Measurements from ENCODE around the gene CFAP100.

The CFAP100 gene

GRCh38 chr3:126436826-126437717 lies 42.4 kb downstream of the CFAP100 start:
- Histone ChIP-seq H3K27me3 (ENCODE audit: low read depth) (no peaks in the 10 kb centered on the region), H3K4me1 (no peaks in the 10 kb centered on the region), H3K36me3 (replicated peaks) (no peaks in the 10 kb centered on the region), H3K9me3 (no peaks in the 10 kb centered on the region), H3K4me3 (no peak overlapping the region)
- no peak for DNase-seq (ENCODE audit: low spot score in 2 of 2)
- in situ Hi-C loops (cut with MboI; ENCODE audit: low sequenced_read_pairs) = no loop called here

- H3K4me3 ChIP-seq = no peak overlapping the region
- no peak for DNase-seq (ENCODE audit: low spot score in 2 of 2)
- H3K9me3 ChIP-seq = no peaks in the 10 kb centered on the region
- in situ Hi-C loops (cut with MboI; ENCODE audit: low sequenced_read_pairs) = no loop called here
- H3K27me3 ChIP-seq (ENCODE audit: low read depth) = no peaks in the 10 kb centered on the region
- H3K4me1 ChIP-seq = no peaks in the 10 kb centered on the region
- H3K36me3 ChIP-seq (replicated peaks) = no peaks in the 10 kb centered on the region
These were observed 43.5 kb downstream of the CFAP100 start for GRCh38 chr3:126438186-126438585.

GRCh38 chr3:126438746-126439145 lies 44.0 kb downstream of the CFAP100 start:
- in situ Hi-C loops (cut with MboI; ENCODE audit: low sequenced_read_pairs) = no loop called here
- H3K27me3 ChIP-seq (ENCODE audit: low read depth) = no peaks in the 10 kb centered on the region
- H3K9me3 ChIP-seq = no peaks in the 10 kb centered on the region
- DNase-seq (ENCODE audit: low spot score in 2 of 2) = no peak
- H3K4me3 ChIP-seq = no peak overlapping the region
- H3K4me1 ChIP-seq = no peaks in the 10 kb centered on the region
- H3K36me3 ChIP-seq (replicated peaks) = no peaks in the 10 kb centered on the region

- Histone ChIP-seq H3K4me3 (no peak overlapping the region), H3K4me1 (no peaks in the 10 kb centered on the region), H3K9me3 (no peaks in the 10 kb centered on the region), H3K36me3 (replicated peaks) (no peaks in the 10 kb centered on the region), H3K27me3 (ENCODE audit: low read depth) (no peaks in the 10 kb centered on the region)
- no peak for DNase-seq (ENCODE audit: low spot score in 2 of 2)
- in situ Hi-C loops (cut with MboI; ENCODE audit: low sequenced_read_pairs) = no loop called here
These were observed 44.7 kb downstream of the CFAP100 start for GRCh38 chr3:126439346-126439967.

- H3K27me3 ChIP-seq (ENCODE audit: low read depth) = no peaks in the 10 kb centered on the region
- H3K4me1 ChIP-seq = no peaks in the 10 kb centered on the region
These were observed 45.4 kb downstream of the CFAP100 start for GRCh38 chr3:126439968-126440708.

GRCh38 chr3:126440709-126440995 lies 45.9 kb downstream of the CFAP100 start:
- no peak for DNase-seq (ENCODE audit: low spot score in 2 of 2)
- Histone ChIP-seq H3K9me3 (no peaks in the 10 kb centered on the region), H3K36me3 (replicated peaks) (no peaks in the 10 kb centered on the region), H3K4me3 (no peak overlapping the region), H3K4me1 (no peaks in the 10 kb centered on the region), H3K27me3 (ENCODE audit: low read depth) (no peaks in the 10 kb centered on the region)
- in situ Hi-C loops (cut with MboI; ENCODE audit: low sequenced_read_pairs) = no loop called here

More at GRCh38 chr3:126439968-126440708, 45.4 kb downstream of the CFAP100 start:
- H3K4me3 ChIP-seq = no peak overlapping the region
- no peak for DNase-seq (ENCODE audit: low spot score in 2 of 2)
- in situ Hi-C loops (cut with MboI; ENCODE audit: low sequenced_read_pairs) = no loop called here
- H3K36me3 ChIP-seq (replicated peaks) = no peaks in the 10 kb centered on the region
- H3K9me3 ChIP-seq = no peaks in the 10 kb centered on the region

GRCh38 chr3:126441256-126441880 lies 46.7 kb downstream of the CFAP100 start:
- H3K4me1 ChIP-seq = no peaks in the 10 kb centered on the region
- H3K27me3 ChIP-seq (ENCODE audit: low read depth) = no peaks in the 10 kb centered on the region
- in situ Hi-C loops (cut with MboI; ENCODE audit: low sequenced_read_pairs) = no loop called here
- DNase-seq (ENCODE audit: low spot score in 2 of 2) = no peak
- H3K36me3 ChIP-seq (replicated peaks) = no peaks in the 10 kb centered on the region
- no peaks in the 10 kb centered on the region for H3K9me3 ChIP-seq
- H3K4me3 ChIP-seq = no peak overlapping the region

- in situ Hi-C loops (cut with MboI; ENCODE audit: low sequenced_read_pairs) = no loop called here
- Histone ChIP-seq H3K4me3 (no peak overlapping the region), H3K9me3 (no peaks in the 10 kb centered on the region), H3K36me3 (replicated peaks) (no peaks in the 10 kb centered on the region), H3K4me1 (no peaks in the 10 kb centered on the region), H3K27me3 (ENCODE audit: low read depth) (no peaks in the 10 kb centered on the region)
- no peak for DNase-seq (ENCODE audit: low spot score in 2 of 2)
These were observed 47.6 kb downstream of the CFAP100 start for GRCh38 chr3:126442094-126442855.

GRCh38 chr3:126442856-126443242 lies 48.1 kb downstream of the CFAP100 start:
- H3K4me3 ChIP-seq = no peak overlapping the region
- peak in 1 of 2 experiments; percentile 7 for DNase-seq (ENCODE audit: low spot score in 2 of 2)
- in situ Hi-C loops (cut with MboI; ENCODE audit: low sequenced_read_pairs) = no loop called here
- no peaks in the 10 kb centered on the region for H3K4me1 ChIP-seq
- no peaks in the 10 kb centered on the region for H3K9me3 ChIP-seq
- no peaks in the 10 kb centered on the region for H3K27me3 ChIP-seq (ENCODE audit: low read depth)
- H3K36me3 ChIP-seq (replicated peaks) = no peaks in the 10 kb centered on the region

- no peak for DNase-seq (ENCODE audit: low spot score in 2 of 2)
- in situ Hi-C loops (cut with MboI; ENCODE audit: low sequenced_read_pairs) = no loop called here
- H3K9me3 ChIP-seq = no peaks in the 10 kb centered on the region
- no peaks in the 10 kb centered on the region for H3K27me3 ChIP-seq (ENCODE audit: low read depth)
- no peak overlapping the region for H3K4me3 ChIP-seq
- H3K36me3 ChIP-seq (replicated peaks) = peaks cover 5% of the 10 kb centered on the region; the same call in 1 of the 2 replicates
- H3K4me1 ChIP-seq = no peaks in the 10 kb centered on the region
These were observed 50.8 kb downstream of the CFAP100 start for GRCh38 chr3:126445506-126445905.

GRCh38 chr3:126446301-126446700 lies 51.6 kb downstream of the CFAP100 start:
- Histone ChIP-seq H3K27me3 (ENCODE audit: low read depth) (no peaks in the 10 kb centered on the region), H3K4me3 (no peak overlapping the region), H3K36me3 (replicated peaks) (peaks cover 5% of the 10 kb centered on the region), H3K4me1 (no peaks in the 10 kb centered on the region), H3K9me3 (no peaks in the 10 kb centered on the region)
- in situ Hi-C loops (cut with MboI; ENCODE audit: low sequenced_read_pairs) = no loop called here
- no peak for DNase-seq (ENCODE audit: low spot score in 2 of 2)

GRCh38 chr3:126446791-126447190 lies 52.1 kb downstream of the CFAP100 start:
- Histone ChIP-seq H3K36me3 (replicated peaks) (peaks cover 9% of the 10 kb centered on the region), H3K4me3 (no peak overlapping the region), H3K9me3 (no peaks in the 10 kb centered on the region), H3K4me1 (no peaks in the 10 kb centered on the region), H3K27me3 (ENCODE audit: low read depth) (no peaks in the 10 kb centered on the region)
- no peak for DNase-seq (ENCODE audit: low spot score in 2 of 2)
- in situ Hi-C loops (cut with MboI; ENCODE audit: low sequenced_read_pairs) = no loop called here

GRCh38 chr3:126447456-126448106 lies 52.9 kb downstream of the CFAP100 start:
- Histone ChIP-seq H3K27me3 (ENCODE audit: low read depth) (no peaks in the 10 kb centered on the region), H3K4me1 (no peaks in the 10 kb centered on the region), H3K9me3 (no peaks in the 10 kb centered on the region), H3K4me3 (no peak overlapping the region), H3K36me3 (replicated peaks) (peaks cover 9% of the 10 kb centered on the region)
- in situ Hi-C loops (cut with MboI; ENCODE audit: low sequenced_read_pairs) = no loop called here
- DNase-seq (ENCODE audit: low spot score in 2 of 2) = no peak
